Suprapubic skin (tissue), 4 donors: Measurements from ENCODE around the gene INPP5A.

Experiments
- CTCF ChIP-seq, 2 donors: fragments of 200-600 bp in 1 of 2; fragments of 450-650 bp in 1 of 2; sonication (generic) in 1 of 2; IDR thresholded peaks; one replicate each; pipeline ENCODE4 v1.5.1; 2016 to 2019; ENCODE audit warnings: antibody characterized with exemption in 2 of 2, mild to moderate bottlenecking in 1 of 2, moderate library complexity in 1 of 2
- EP300 ChIP-seq: sonication (generic); formaldehyde crosslinking; IDR thresholded peaks from one replicate; pipeline ENCODE4 v1.6.1; 2017; ENCODE audit warnings: antibody characterized with exemption
- POLR2A ChIP-seq, 2 donors: fragments of 450-650 bp; IDR thresholded peaks; one replicate each; pipeline ENCODE4 v1.6.1; 2017; ENCODE audit warnings: antibody characterized with exemption in 2 of 2, mild to moderate bottlenecking in 2 of 2, moderate library complexity in 2 of 2
- POLR2AphosphoS5 ChIP-seq, 3 donors: sonication (generic); formaldehyde crosslinking; IDR thresholded peaks; one replicate each; pipeline ENCODE4 v1.6.1; 2017; ENCODE audit warnings: antibody characterized with exemption in 3 of 3

GRCh38 chr10:132790934-132791829, 253.6 kb downstream of the INPP5A start:
- TF ChIP-seq POLR2AphosphoS5 (IDR thresholded peaks at IDR 0.05): no peak
- no peak for TF ChIP-seq CTCF (IDR thresholded peaks at IDR 0.05)
- TF ChIP-seq POLR2A (IDR thresholded peaks at IDR 0.05): no peak
- no peak for TF ChIP-seq EP300
